Naive B cell (primary cell): Measurements from ENCODE around the gene RASSF5. TPM values are rescaled to one million over a fixed set of nuclear protein-coding genes. Genes with fewer than 3 reads are reported as not detected.
"Not testable (repeated sequence)": the region's sequence is repeated elsewhere in the genome, so short reads cannot be mapped to it uniquely, and the experiment has no call there.

Experiments
- ATAC-seq, 2 donors: fragments of 150-1000 bp; cut with Tn5 transposase; 2 replicates each; pipeline ENCODE4 v1.10.0; 2021; ENCODE audit warnings: low read depth in 2 of 2, mild to moderate bottlenecking in 2 of 2, moderate library complexity in 2 of 2
- DNase-seq: peaks from one replicate; pipeline ENCODE4 v3.0.0; 2022
- H3K27ac Mint-ChIP-seq, 6 donors: one replicate each; pipeline ENCODE4 v1.8.0; 2020 to 2022; ENCODE audit warnings: mild to moderate bottlenecking in 6 of 6, mixed read lengths in 6 of 6, moderate library complexity in 5 of 6, inconsistent platforms in 2 of 6
- H3K27me3 Mint-ChIP-seq, 3 donors: one replicate each; pipeline ENCODE4 v1.8.0; 2021 to 2022; ENCODE audit warnings: mixed read lengths in 3 of 3, mild to moderate bottlenecking in 1 of 3
- H3K36me3 Mint-ChIP-seq, 2 donors: one replicate each; pipeline ENCODE4 v1.8.0; 2020 to 2022; ENCODE audit warnings: mixed read lengths in 2 of 2, inconsistent platforms in 1 of 2, mild to moderate bottlenecking in 1 of 2
- H3K4me1 Mint-ChIP-seq, 3 donors: one replicate each; pipeline ENCODE4 v1.8.0; 2020 to 2022; ENCODE audit warnings: mixed read lengths in 3 of 3, inconsistent platforms in 1 of 3, mild to moderate bottlenecking in 1 of 3, moderate library complexity in 1 of 3
- H3K4me3 Mint-ChIP-seq, 8 donors: one replicate each; pipeline ENCODE4 v1.8.0; 2020 to 2022; ENCODE audit warnings: mild to moderate bottlenecking in 8 of 8, mixed read lengths in 8 of 8, moderate library complexity in 8 of 8, inconsistent platforms in 2 of 8
- H3K9me3 Mint-ChIP-seq, 7 donors: one replicate each; pipeline ENCODE4 v1.8.0; 2020 to 2022; ENCODE audit warnings: mixed read lengths in 7 of 7, mild to moderate bottlenecking in 5 of 7, inconsistent platforms in 2 of 7, moderate library complexity in 1 of 7
- polyA plus RNA-seq, 6 donors: library from polyadenylated mRNA; unstranded; fragments of 300-500 nt; fragmentation: Illumina TruSeq; gene quantifications; one replicate each; pipeline ENCODE4 v1.2.3, GENCODE V29; 2021; ENCODE audit warnings: low read depth in 6 of 6

The RASSF5 gene
- polyA plus RNA-seq, 6 donors from 2014 or later = 116 to 166 (median 146) TPM

DNA sequence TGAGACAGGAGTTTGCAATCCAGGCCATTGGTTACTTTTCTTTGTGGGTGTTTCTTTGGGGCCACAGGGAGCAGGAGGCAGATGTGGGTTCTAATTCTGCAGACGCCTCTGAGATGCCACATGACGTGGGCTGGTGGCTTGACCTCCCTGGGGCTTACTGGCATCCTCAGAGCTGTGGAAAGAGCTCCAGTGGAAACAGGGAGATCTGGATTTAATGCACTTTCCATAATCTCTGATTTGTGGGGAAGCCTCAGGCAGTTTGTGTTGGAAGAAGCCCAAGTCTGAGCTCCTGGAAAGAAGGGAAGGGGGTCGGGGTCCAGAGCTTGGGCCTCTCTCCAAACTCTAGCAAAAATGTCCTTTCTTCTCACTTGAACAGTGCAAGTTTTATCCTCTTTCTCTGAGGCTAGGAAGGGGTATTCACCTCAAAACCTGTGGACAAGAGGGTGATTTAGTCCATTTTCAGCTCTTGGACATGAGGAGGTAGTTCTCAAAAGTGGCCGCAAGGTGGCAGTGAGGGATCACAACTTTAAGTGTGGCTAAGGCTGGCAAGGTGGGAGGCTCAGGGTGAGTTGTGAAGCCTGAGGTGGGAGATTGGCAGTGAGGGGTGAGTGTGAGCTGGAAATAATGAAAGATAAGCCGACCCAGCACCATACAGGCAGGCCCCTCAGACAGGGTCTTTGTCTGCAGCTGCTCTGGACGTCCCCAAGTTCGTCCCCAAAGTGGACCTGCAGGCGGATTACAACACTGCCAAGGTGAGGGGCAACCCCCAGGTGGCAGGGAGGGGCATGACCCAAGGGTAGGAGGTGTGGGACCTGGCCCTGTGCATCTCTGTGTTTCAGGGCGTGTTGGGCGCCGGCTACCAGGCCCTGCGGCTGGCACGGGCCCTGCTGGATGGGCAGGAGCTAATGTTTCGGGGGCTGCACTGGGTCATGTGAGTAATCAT is 27.9 kb upstream of the RASSF5 start:
- H3K4me1 Mint-ChIP-seq = peaks cover 2 to 16% (median 5%) of the 10 kb centered on the region in 3 donors
- H3K27me3 Mint-ChIP-seq = no peaks in the 10 kb centered on the region
- H3K9me3 Mint-ChIP-seq = no peaks in the 10 kb centered on the region
- ATAC-seq (peak; percentile 63 to 77), DNase-seq (peak; percentile 55)
- peak overlapping the region in 3 of 6 donors; percentile 9 to 22 (median 15) for H3K27ac Mint-ChIP-seq
- peaks cover 5 to 17% of the 10 kb centered on the region in 2 donors for H3K36me3 Mint-ChIP-seq
- H3K4me3 Mint-ChIP-seq = no peak overlapping the region

DNA sequence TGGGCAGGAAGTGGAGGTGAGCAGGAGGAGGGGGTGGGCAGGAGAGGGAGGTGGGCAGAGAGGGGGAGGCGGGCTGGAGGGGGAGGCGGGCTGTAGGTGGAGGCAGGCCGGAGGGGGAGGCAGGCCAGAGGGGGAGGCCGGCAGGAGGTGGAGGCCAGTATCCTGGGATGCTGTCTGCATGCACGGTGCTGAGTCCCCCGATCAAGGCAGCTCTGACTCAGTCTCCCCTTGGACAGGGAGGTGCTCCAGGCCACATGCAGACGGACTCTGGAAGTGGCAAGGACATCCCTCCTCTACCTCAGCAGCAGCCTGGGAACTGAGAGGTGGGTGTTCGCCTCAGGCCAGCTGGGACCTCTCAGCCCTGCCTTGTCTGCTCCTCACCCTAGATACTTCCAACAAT is 27.1 kb upstream of the RASSF5 start:
- Mint-ChIP-seq H3K4me3 (no peak overlapping the region), H3K27me3 (no peaks in the 10 kb centered on the region), H3K9me3 (no peaks in the 10 kb centered on the region), H3K36me3 (peaks cover 7 to 17% of the 10 kb centered on the region in 2 donors), H3K4me1 (peaks cover 2 to 16% (median 5%) of the 10 kb centered on the region in 3 donors), H3K27ac (peak overlapping the region in 1 of 6 donors; percentile 89)
- ATAC-seq (no peak), DNase-seq (no peak)

DNA sequence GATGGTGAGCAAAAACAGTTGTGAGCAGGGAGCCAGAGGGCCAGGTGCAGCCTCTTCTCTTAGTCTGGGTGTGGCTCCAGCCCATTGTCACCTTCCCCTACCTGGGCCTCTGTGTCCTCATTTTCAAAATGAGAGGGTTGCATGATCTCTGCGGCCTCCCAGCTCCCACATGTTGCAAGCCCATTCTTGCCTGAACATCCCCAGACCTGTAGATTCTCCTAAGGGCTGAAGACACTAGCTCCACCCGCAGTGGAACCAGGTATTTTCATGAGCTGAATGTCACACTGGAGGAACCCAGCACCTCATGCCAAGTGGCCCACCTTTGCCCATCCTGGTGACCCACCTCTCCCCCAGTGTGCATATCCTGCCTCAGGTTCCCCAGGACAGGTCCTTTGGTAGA is 24.7 kb upstream of the RASSF5 start:
- peaks cover 2 to 12% (median 5%) of the 10 kb centered on the region in 3 donors for H3K4me1 Mint-ChIP-seq
- no peak overlapping the region for H3K4me3 Mint-ChIP-seq
- no peak overlapping the region for H3K27ac Mint-ChIP-seq

DNA sequence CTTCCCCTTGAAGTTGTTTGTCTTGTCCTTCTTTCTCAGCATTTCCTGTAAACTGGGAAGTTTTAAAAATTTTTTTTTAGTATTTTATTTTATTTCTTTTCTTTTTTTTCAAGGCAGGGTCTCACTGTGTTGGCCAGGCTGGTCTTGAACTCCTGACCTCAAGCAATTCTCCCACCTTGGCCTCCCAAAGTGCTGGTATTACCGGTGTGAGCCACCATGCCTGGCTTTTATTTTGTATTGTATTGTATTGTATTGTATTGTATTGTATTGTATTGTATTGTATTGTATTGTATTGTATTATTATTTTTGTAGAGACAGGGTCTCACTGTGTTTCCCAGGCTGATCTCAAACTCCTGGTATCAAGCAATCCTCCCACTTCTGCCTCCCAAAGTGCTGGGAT is 23.5 kb upstream of the RASSF5 start:
- H3K4me3 Mint-ChIP-seq, ATAC-seq, H3K27me3 Mint-ChIP-seq, H3K9me3 Mint-ChIP-seq, H3K27ac Mint-ChIP-seq, DNase-seq: not testable (repeated sequence)
- H3K4me1 Mint-ChIP-seq = peaks cover 2 to 12% (median 5%) of the 10 kb centered on the region in 3 donors
- peaks cover 8 to 17% of the 10 kb centered on the region in 2 donors for H3K36me3 Mint-ChIP-seq

More for the DNA sequence above, 24.7 kb upstream of the RASSF5 start:
- ATAC-seq = no peak
- no peaks in the 10 kb centered on the region for H3K27me3 Mint-ChIP-seq
- DNase-seq = no peak
- H3K9me3 Mint-ChIP-seq = no peaks in the 10 kb centered on the region
- peaks cover 10 to 12% of the 10 kb centered on the region in 2 donors for H3K36me3 Mint-ChIP-seq

DNA sequence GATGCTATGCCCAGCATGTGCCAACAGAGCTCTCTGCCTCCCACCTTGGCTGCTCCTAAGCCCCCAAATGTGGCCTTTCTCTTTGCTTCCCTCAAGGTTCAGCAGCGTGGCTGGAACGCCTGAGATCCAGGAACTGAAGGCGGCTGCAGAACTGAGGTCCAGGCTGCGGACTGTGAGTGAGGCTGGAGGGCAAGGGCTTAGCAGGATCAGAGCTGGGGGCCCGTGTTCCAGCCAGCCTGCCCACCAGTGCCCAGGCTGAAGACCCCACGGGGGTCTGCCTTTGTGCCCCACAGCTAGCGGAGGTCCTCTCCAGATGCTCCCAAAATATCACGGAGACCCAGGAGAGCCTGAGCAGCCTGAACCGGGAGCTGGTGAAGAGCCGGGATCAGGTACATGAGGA is 22.4 kb upstream of the RASSF5 start:
- H3K4me3 Mint-ChIP-seq = no peak overlapping the region
- H3K27ac Mint-ChIP-seq = no peak overlapping the region
- H3K9me3 Mint-ChIP-seq = no peaks in the 10 kb centered on the region
- H3K27me3 Mint-ChIP-seq = no peaks in the 10 kb centered on the region
- peaks cover 8 to 9% of the 10 kb centered on the region in 2 donors for H3K36me3 Mint-ChIP-seq
- DNase-seq = no peak
- H3K4me1 Mint-ChIP-seq = peaks cover 0 to 4% (median 0%) of the 10 kb centered on the region in 3 donors
- ATAC-seq = no peak

DNA sequence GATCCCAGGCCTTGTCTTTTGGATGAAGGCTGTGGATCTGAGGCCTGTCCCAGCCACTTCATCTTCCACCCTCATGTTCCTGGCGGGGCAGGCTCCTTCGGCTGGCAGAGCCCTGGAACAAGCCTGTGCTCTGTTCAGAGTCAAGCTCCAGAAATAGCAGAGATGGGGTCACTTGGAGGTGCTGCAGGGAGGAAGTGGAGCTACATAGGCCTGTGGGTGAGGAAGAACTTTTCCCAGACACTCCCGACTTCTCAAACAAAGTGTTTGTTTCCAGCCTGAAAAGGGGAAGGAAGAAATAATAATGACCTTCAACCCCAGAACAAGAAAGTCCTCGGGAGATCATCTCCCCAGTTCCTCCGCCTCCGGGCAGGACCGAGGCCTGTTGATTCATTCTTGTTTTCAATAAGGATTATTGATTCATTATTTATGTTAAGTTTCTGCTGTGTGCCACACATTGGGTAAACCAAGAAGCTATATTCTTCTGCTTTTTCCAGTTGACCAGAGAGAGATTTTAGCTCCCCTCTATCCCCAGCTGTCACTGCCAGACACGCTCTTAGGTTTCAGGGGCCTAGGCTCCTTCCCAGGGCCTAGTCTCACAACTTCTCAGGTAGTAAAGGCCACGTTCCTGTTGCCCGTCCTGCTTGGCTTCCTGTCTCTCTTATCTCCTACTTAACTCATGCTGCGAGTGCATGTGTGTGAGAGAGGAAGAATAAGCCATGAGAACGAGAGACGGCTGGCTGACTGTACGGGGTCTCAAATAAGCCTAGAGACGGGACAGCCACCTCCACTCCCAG is 20.1 kb upstream of the RASSF5 start:
- Mint-ChIP-seq H3K27ac (peak overlapping the region in 1 of 6 donors; percentile 64), H3K4me1 (no peaks in the 10 kb centered on the region), H3K36me3 (peaks cover 11 to 24% of the 10 kb centered on the region in 2 donors), H3K4me3 (peak overlapping the region in 1 of 8 donors; percentile 15), H3K9me3 (no peaks in the 10 kb centered on the region), H3K27me3 (no peaks in the 10 kb centered on the region)
- no peak for ATAC-seq
- no peak for DNase-seq

DNA sequence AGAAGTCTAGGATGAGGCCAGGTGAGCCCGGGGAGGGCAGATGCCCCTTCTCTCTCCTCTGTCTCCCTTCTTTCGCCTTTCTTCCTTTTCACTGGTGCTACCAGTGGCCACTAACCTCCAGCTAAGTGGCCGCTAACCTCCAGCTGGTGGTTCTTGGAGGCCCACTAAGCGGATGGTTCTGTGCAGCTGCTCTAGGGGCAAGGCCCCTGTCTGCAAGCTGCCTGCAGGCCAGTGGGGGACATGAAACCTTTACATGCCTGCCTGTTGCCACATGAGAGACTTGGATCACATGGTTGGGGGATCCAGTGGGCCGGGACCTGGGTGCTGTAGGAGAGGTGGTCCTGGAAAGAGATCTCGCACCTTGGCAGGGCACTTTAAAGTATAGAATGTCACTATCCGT is 19.4 kb upstream of the RASSF5 start:
- ATAC-seq (no peak), DNase-seq (no peak)
- Mint-ChIP-seq H3K9me3 (no peaks in the 10 kb centered on the region), H3K27me3 (no peaks in the 10 kb centered on the region), H3K4me3 (no peak overlapping the region), H3K36me3 (peaks cover 15 to 29% of the 10 kb centered on the region in 2 donors), H3K4me1 (no peaks in the 10 kb centered on the region), H3K27ac (peak overlapping the region in 3 of 6 donors; percentile 53 to 64 (median 61))

DNA sequence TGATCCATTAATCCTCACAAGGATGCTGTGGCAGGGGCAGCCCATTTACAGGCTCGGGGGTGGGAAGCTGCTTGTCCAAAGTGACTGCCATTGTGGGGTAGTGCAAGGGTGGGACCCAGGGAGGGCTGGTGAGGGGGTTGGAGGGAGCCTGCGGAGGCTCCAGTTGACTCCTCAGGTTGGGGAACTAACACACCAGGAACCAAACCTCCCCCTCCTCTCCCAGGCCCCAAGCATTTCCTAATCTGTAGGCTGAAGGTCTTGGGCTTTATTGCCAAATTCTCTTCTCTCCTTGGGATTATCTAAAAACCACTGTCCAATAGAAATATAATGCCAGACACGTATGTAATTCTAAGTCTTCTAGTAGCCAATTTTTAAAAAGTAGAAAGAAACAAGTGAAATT is 18.9 kb upstream of the RASSF5 start:
- Mint-ChIP-seq H3K27me3 (no peaks in the 10 kb centered on the region), H3K9me3 (no peaks in the 10 kb centered on the region), H3K36me3 (peaks cover 15 to 29% of the 10 kb centered on the region in 2 donors), H3K27ac (no peak overlapping the region), H3K4me3 (no peak overlapping the region), H3K4me1 (no peaks in the 10 kb centered on the region)
- ATAC-seq = no peak
- DNase-seq = no peak

DNA sequence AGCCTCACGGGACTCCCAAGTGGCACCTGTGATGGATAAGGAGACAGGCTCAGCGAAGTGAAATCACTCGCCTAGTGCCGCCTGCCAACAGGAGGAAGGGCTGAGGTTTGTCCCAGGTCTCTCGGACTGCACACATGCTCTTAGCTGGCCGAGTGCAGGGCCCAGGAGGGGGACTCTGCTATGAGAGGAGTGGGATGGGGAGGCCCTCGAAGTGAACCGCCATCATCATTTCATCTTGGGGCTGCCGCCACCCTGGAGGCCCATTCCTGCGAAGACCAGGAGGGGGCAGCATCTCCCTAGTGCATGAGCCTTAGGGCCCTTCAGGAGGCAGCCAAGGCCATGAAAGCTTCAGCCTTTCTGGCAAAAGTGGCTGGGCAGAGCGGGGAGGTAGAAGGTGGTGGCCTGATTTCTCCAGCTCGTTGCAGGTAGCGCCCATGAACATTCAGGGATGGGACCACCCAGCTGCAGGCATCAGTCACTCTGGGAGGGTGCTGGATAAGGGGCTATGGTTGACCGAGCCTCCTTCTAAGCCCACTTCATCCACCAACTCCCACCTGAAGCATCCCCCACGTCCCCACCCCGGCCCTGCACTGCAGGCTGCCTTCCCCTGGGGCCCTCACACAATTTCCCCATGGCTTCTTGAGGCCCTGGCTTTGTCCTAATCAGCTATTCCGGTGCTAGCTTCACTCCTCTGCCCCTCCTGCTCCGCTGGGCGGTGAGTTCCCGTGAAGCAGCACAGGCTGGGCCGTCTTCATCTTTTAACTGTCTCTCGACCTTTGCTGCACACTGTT is 17.2 kb upstream of the RASSF5 start:
- Mint-ChIP-seq H3K36me3 (peaks cover 12 to 29% of the 10 kb centered on the region in 2 donors), H3K27ac (no peak overlapping the region), H3K27me3 (no peaks in the 10 kb centered on the region), H3K9me3 (no peaks in the 10 kb centered on the region), H3K4me1 (peaks cover 3 to 6% (median 4%) of the 10 kb centered on the region in 3 donors), H3K4me3 (no peak overlapping the region)
- DNase-seq (peak; percentile 48), ATAC-seq (peak; percentile 62 to 74)

DNA sequence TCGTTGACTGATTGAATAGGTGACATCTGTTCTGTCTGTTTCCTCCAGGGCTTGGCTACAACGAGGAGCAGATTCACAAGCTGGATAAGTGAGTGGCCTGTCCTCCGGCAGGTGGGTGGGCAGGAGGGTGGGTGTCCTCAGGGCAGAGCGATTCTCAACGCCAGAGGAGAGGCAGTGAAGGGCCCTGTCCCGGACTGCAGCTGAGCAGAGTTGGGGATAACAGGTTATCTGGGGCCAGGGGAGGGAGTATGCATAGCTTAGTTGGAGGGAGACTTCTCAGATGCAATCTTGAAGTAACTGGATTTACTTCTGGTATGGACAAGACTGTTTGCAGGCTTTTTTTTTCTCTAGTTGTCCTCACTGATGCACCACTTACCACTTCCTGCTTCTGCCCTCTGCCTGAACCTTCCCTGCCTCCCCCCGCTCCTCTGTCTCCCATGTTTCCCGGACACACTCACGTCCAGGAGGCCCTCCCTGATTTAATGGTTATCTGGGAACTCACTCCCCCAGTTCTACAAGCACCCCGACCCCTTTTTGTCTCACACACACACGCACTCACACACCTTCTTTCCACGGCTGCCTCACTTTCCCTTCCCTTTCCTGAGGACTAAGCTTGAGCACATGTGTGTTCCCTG is 16.4 kb upstream of the RASSF5 start:
- Mint-ChIP-seq H3K4me1 (peaks cover 9 to 13% (median 11%) of the 10 kb centered on the region in 3 donors), H3K27me3 (no peaks in the 10 kb centered on the region), H3K4me3 (no peak overlapping the region), H3K9me3 (no peaks in the 10 kb centered on the region), H3K27ac (no peak overlapping the region), H3K36me3 (peaks cover 9 to 29% of the 10 kb centered on the region in 2 donors)
- DNase-seq (no peak), ATAC-seq (no peak)

DNA sequence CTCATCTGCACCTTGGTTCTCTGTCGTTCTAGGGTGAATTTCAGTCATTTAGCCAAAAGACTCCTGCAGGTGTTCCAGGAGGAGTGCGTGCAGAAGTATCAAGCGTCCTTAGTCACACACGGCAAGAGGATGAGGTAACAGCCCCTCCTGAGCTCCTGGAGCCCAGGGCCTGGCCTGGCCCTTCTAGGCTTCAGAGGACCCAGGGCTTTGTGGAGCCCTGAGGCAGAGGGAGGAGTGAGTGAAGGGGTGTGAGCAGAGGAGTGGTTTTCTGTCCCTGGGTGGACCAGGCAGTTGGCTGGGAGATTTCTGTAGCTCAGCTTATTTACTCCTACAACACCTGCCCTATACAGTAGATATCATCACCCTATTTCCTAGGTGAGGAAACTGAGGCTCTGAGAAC is 15.7 kb upstream of the RASSF5 start:
- peaks cover 16 to 20% (median 18%) of the 10 kb centered on the region in 3 donors for H3K4me1 Mint-ChIP-seq
- no peak overlapping the region for H3K4me3 Mint-ChIP-seq
- ATAC-seq (no peak), DNase-seq (no peak)
- H3K9me3 Mint-ChIP-seq = no peaks in the 10 kb centered on the region
- H3K27ac Mint-ChIP-seq = no peak overlapping the region
- H3K27me3 Mint-ChIP-seq = no peaks in the 10 kb centered on the region
- peaks cover 7 to 29% of the 10 kb centered on the region in 2 donors for H3K36me3 Mint-ChIP-seq

DNA sequence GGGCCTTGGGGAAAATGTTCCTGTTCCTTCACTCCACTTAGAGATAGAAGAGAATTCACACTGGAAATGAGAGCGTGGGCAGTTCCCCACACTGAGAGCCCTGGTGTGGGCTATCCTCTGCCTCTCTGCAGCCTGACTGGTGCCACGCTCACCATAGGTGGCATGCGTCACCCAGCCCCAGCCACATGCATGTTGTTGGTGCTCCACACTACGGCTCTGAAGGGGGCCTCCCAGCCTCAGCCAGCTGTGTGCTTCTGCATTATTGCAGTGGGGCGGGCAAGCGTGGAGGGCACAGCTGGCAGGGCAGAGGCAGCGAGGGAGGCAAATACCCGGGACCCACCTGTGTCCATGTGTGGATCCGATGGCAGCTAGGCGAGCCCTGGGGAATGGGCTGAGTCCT is 14.7 kb upstream of the RASSF5 start:
- ATAC-seq (no peak), DNase-seq (no peak)
- Mint-ChIP-seq H3K9me3 (no peaks in the 10 kb centered on the region), H3K36me3 (peaks cover 7 to 28% of the 10 kb centered on the region in 2 donors), H3K27me3 (no peaks in the 10 kb centered on the region), H3K4me3 (no peak overlapping the region), H3K4me1 (peaks cover 25 to 30% (median 28%) of the 10 kb centered on the region in 3 donors), H3K27ac (peak overlapping the region in 1 of 6 donors; percentile 37)
